HepG2 (cell line): ENCODE data around the gene NTMT1. TPM values are rescaled to one million over a fixed set of nuclear protein-coding genes. Genes with fewer than 3 reads are reported as not detected.

Experiments used
- ATAC-seq: fragments of 200-7000 bp; cut with Tn5 transposase; 3 replicates; pipeline ENCODE4 v1.9.1; 2020; ENCODE audit warnings: mild to moderate bottlenecking, moderate library complexity
- BruUV-seq: library from RNA; stranded (reverse); fragments of 400-500 nt; replicated peaks from 2 replicates; lab custom pipeline; 2021; lab: Mats Ljungman, UMichigan
- CTCF ChIA-PET: fragments of 300-600 bp; formaldehyde crosslinking; extraction: SDS; loops from one replicate; lab custom pipeline; 2021; ENCODE audit warnings: low total read pairs, inconsistent platforms, low intra/inter-chr PET ratio; lab: Yijun Ruan, JAX
- POLR2A ChIA-PET: fragments of 350-600 bp; sonication (Branson Sonifier 250); formaldehyde crosslinking; loops from one replicate; lab custom pipeline; 2020; ENCODE audit warnings: antibody characterized with exemption, inconsistent platforms; lab: Yijun Ruan, JAX
- DNase-seq: peaks from one replicate; pipeline ENCODE4 v3.0.0-alpha.2; 2015; ENCODE audit warnings: low spot score
- FAIRE-seq: peaks from 3 replicates; lab custom pipeline; 2011; peaks lifted over from hg19 to GRCh38; lab: Jason Lieb, UNC
- H2AFZ ChIP-seq: one replicate; pipeline ENCODE4 v1.6.1; 2011; ENCODE audit warnings: low read length, inconsistent platforms
- H3K27ac ChIP-seq: fragments of 300-600 bp; 3 replicates; pipeline ENCODE4 v1.8.0; 2011; ENCODE audit warnings: mixed run types, mild to moderate bottlenecking, mixed read lengths, low read length, inconsistent platforms; ENCODE audit not compliant: insufficient read depth; ENCODE audit errors: extremely low read length
- H3K27me3 ChIP-seq, 2 experiments: fragments of 200-600 bp in 1 of 2; 2 replicates in 1 of 2; 3 replicates in 1 of 2; pipeline versions ENCODE4 v1.6.0 to v1.8.0; 2011; ENCODE audit warnings: low read length in 2 of 2, mild to moderate bottlenecking in 2 of 2, moderate library complexity in 2 of 2, inconsistent platforms in 1 of 2; ENCODE audit not compliant: insufficient read depth in 2 of 2, control insufficient read depth in 1 of 2
- H3K36me3 ChIP-seq, 2 experiments: fragments of 200-600 bp in 1 of 2; replicated peaks in 1 of 2; 2 replicates in 1 of 2; 3 replicates in 1 of 2; pipeline versions ENCODE4 v1.5.1 to v1.8.0; 2011; ENCODE audit warnings: low read length in 2 of 2, inconsistent platforms in 1 of 2; ENCODE audit not compliant: insufficient read depth in 2 of 2, control insufficient read depth in 1 of 2
- H3K4me1 ChIP-seq: 2 replicates; pipeline ENCODE4 v1.5.1; 2012; ENCODE audit warnings: low read length, inconsistent platforms; ENCODE audit not compliant: insufficient read depth
- H3K4me2 ChIP-seq: 2 replicates; pipeline ENCODE4 v1.6.0; 2011; ENCODE audit warnings: low read depth, low read length, inconsistent platforms
- H3K4me3 ChIP-seq, 3 experiments: fragments of 200-600 bp in 1 of 3; sonication (generic), shearing (Covaris generic) in 1 of 3; replicated peaks in 1 of 3; 2 replicates each; pipeline ENCODE4 v1.5.1; 2011 to 2016; ENCODE audit warnings: low read length in 3 of 3, inconsistent platforms in 2 of 3, low read depth in 2 of 3, mild to moderate bottlenecking in 2 of 3, control low read depth in 1 of 3, mixed read lengths in 1 of 3; ENCODE audit not compliant: insufficient read depth in 1 of 3
- H3K79me2 ChIP-seq: one replicate; pipeline ENCODE4 v1.6.1; 2011; ENCODE audit warnings: low read length, inconsistent platforms; ENCODE audit not compliant: insufficient read depth
- H3K9ac ChIP-seq: 2 replicates; pipeline ENCODE4 v1.6.0; 2011; ENCODE audit warnings: mild to moderate bottlenecking, low read depth, low read length, inconsistent platforms; ENCODE audit not compliant: insufficient read depth
- H3K9me3 ChIP-seq: 2 replicates; pipeline ENCODE4 v1.5.1; 2012; ENCODE audit warnings: mild to moderate bottlenecking, low read length
- H4K20me1 ChIP-seq: 2 replicates; pipeline ENCODE4 v1.6.0; 2011; ENCODE audit warnings: inconsistent platforms, mild to moderate bottlenecking, low read length, moderate library complexity; ENCODE audit not compliant: insufficient read depth
- CBFB ChIP-seq: sonication (generic); formaldehyde crosslinking; IDR thresholded peaks from 2 replicates; pipeline ENCODE4 v1.4.0; 2020; ENCODE audit warnings: missing genetic modification reagents
- CBX2 ChIP-seq, 2 experiments: fragments of 200-600 bp in 1 of 2; sonication (generic); formaldehyde crosslinking in 1 of 2; IDR thresholded peaks; 2 replicates each; pipeline versions ENCODE4 v1.7.0 to v1.8.1; 2018 to 2022; ENCODE audit warnings: low read depth in 2 of 2, low read length in 1 of 2, mild to moderate bottlenecking in 1 of 2, missing genetic modification reagents in 1 of 2
- CCAR2 ChIP-seq: fragments of 200-400 bp; formaldehyde crosslinking; optimal IDR thresholded peaks from 2 replicates; pipeline ENCODE3; 2018; ENCODE audit warnings: low read depth, mild to moderate bottlenecking, low read length, moderate library complexity
- CTCF ChIP-seq: sonication (generic); formaldehyde crosslinking; IDR thresholded peaks from 2 replicates; pipeline ENCODE4 v1.5.0; 2020; ENCODE audit warnings: mild to moderate bottlenecking, missing genetic modification reagents, moderate library complexity
- DNMT1 ChIP-seq: sonication (generic); formaldehyde crosslinking; IDR thresholded peaks from 2 replicates; pipeline ENCODE4 v1.5.1; 2020; ENCODE audit warnings: mild to moderate bottlenecking, missing genetic modification reagents
- EED ChIP-seq: sonication (generic); formaldehyde crosslinking; IDR thresholded peaks from 2 replicates; pipeline ENCODE4 v1.5.0; 2020; ENCODE audit warnings: mild to moderate bottlenecking, missing genetic modification reagents
- EZH2 ChIP-seq: conservative IDR thresholded peaks from 2 replicates; pipeline ENCODE4 v1.6.1; 2012; ENCODE audit warnings: mild to moderate bottlenecking, low read depth, low read length, moderate library complexity
- FOXK1 ChIP-seq: sonication (generic); formaldehyde crosslinking; IDR thresholded peaks from 2 replicates; pipeline ENCODE4 v1.4.0; 2020; ENCODE audit warnings: low read depth, missing genetic modification reagents, borderline replicate concordance
- FOXO1 ChIP-seq: sonication (generic); formaldehyde crosslinking; IDR thresholded peaks from 2 replicates; pipeline ENCODE4 v1.4.0; 2020; ENCODE audit warnings: missing genetic modification reagents
- GATA4 ChIP-seq: sonication (generic); IDR thresholded peaks from 2 replicates; pipeline ENCODE4 v1.6.1; 2016; ENCODE audit warnings: antibody characterized with exemption, low read depth, borderline replicate concordance
- JDP2 ChIP-seq: sonication (generic); formaldehyde crosslinking; IDR thresholded peaks from 2 replicates; pipeline ENCODE4 v1.8.1; 2022; ENCODE audit warnings: missing genetic modification reagents, borderline replicate concordance
- KLF15 ChIP-seq: sonication (generic); formaldehyde crosslinking; IDR thresholded peaks from 2 replicates; pipeline ENCODE4 v1.8.1; 2023; ENCODE audit warnings: borderline replicate concordance, mild to moderate bottlenecking, inconsistent platforms, missing genetic modification reagents, mixed read lengths
- MYC ChIP-seq: sonication (generic); formaldehyde crosslinking; IDR thresholded peaks from 2 replicates; pipeline ENCODE4 v1.9.0; 2021; ENCODE audit warnings: missing genetic modification reagents, borderline replicate concordance
- STAG1 ChIP-seq: sonication (generic); formaldehyde crosslinking; IDR thresholded peaks from 2 replicates; pipeline ENCODE4 v1.4.0; 2020; ENCODE audit warnings: missing genetic modification reagents
- ZNF205 ChIP-seq: IDR thresholded peaks from 2 replicates; pipeline ENCODE4 v1.6.1; 2018; ENCODE audit warnings: missing biosample characterization, missing genetic modification reagents
- ZNF75D ChIP-seq: sonication (generic); formaldehyde crosslinking; IDR thresholded peaks from 2 replicates; pipeline ENCODE4 v1.8.1; 2023; ENCODE audit warnings: missing genetic modification reagents, mild to moderate bottlenecking, borderline replicate concordance
- WGBS: methylation state at CpG from one replicate; pipeline ENCODE4 v1.1.6; 2017; ENCODE audit warnings: low lambda C conversion rate; 5-methylcytosine and 5-hydroxymethylcytosine counted together
- in situ Hi-C: cut with HindIII; loops from 2 replicates; pipeline ENCODE4 v1.10.0; 2017; ENCODE audit warnings: low pct_unique_long_range_greater_than_20kb; ENCODE audit not compliant: extremely low pct_ligation_motif_present
- intact Hi-C: fragments of 100-400 bp; cut with micrococcal nuclease; formaldehyde crosslinking; loops from one replicate; pipeline ENCODE4 v1.10.0; 2022; ENCODE audit not compliant: unreplicated experiment
- polyA plus RNA-seq, 8 experiments: library from polyadenylated mRNA; depleted of rRNA in 3 of 8; stranded (reverse) in 7 of 8; unstranded in 1 of 8; fragments of >200 nt; fragmentation: Illumina TruSeq in 4 of 8; extraction: Trizol in 4 of 8; gene quantifications; 2 replicates each; pipeline versions ENCODE4 v1.2.1 to v1.2.3, GENCODE V29; 2011 to 2016; ENCODE audit warnings: low read depth in 4 of 8, missing spikeins in 1 of 8, mixed read lengths in 1 of 8; ENCODE audit not compliant: insufficient read depth in 1 of 8
- total RNA-seq, 5 experiments: library from RNA; depleted of rRNA; stranded (reverse); fragments of >200 nt; fragmentation: Illumina TruSeq; extraction: Trizol; gene quantifications; 2 replicates each; pipeline ENCODE4 v1.2.3, GENCODE V29; 2016; ENCODE audit warnings: low read depth in 1 of 5
- TF ChIP-seq, protein P1 (sequence below): sonication (generic); formaldehyde crosslinking; IDR thresholded peaks from 2 replicates; pipeline ENCODE4 v1.5.0; 2020; ENCODE audit warnings: missing genetic modification reagents
- TF ChIP-seq, protein P2 (sequence below): sonication (generic); formaldehyde crosslinking; IDR thresholded peaks from 2 replicates; pipeline ENCODE4 v1.5.0; 2020; ENCODE audit warnings: missing genetic modification reagents

NTMT1 gene
- total and polyA plus RNA-seq, 2 of the 13 experiments (the other 11 are each of a cell fraction or from before 2014, with no cell fraction given): 49.1 to 53.8 TPM

- Histone ChIP-seq H3K9ac (no peak overlapping the region), H3K27me3 (peaks cover 9 to 81% of the 10 kb centered on the region in 2 experiments), H3K79me2 (no peaks in the 10 kb centered on the region), H3K27ac (no peak overlapping the region), H3K9me3 (no peaks in the 10 kb centered on the region), H3K36me3 (no peaks in the 10 kb centered on the region), H3K4me1 (no peaks in the 10 kb centered on the region), H3K4me3 (no peak overlapping the region), H2AFZ (no peak overlapping the region), H4K20me1 (no peaks in the 10 kb centered on the region), H3K4me2 (no peak overlapping the region)
- in situ Hi-C loops: no loop called here
- POLR2A ChIA-PET: no interaction called here
- CTCF ChIA-PET: no interaction called here
- TF ChIP-seq CTCF (CRISPR knock-in tag) (peak; percentile 38; the same call in 1 of the 2 replicates), FOXK1 (no peak), STAG1 (peak; percentile 24; the same call in 1 of the 2 replicates), KLF15 (no peak), JDP2 (CRISPR knock-in tag) (no peak)
- WGBS: 9% methylated on average over 12 of the region's 12 CpGs
- intact Hi-C loops: no loop called here
- ATAC-seq (peak; percentile 72), DNase-seq (peak; percentile 15), FAIRE-seq (no peak)
- no TSS peak for BruUV-seq
Observed at GRCh38 chr9:129676975-129677374, 51.0 kb downstream of the NTMT1 start.

- H4K20me1 ChIP-seq: no peaks in the 10 kb centered on the region
- no peak for ATAC-seq
- intact Hi-C loops (no loop called here), in situ Hi-C loops (no loop called here)
- WGBS: 30% methylated on average over 9 of the region's 9 CpGs
- peaks cover 8 to 80% of the 10 kb centered on the region in 2 experiments for H3K27me3 ChIP-seq
- no peak overlapping the region for H3K27ac ChIP-seq
- ChIA-PET CTCF (no interaction called here), POLR2A (no interaction called here)
- no peaks in the 10 kb centered on the region for H3K79me2 ChIP-seq
- no peak overlapping the region for H3K4me2 ChIP-seq
- H3K9me3 ChIP-seq: no peaks in the 10 kb centered on the region
- H3K4me3 ChIP-seq: no peak overlapping the region
- no peak for FAIRE-seq
- H3K36me3 ChIP-seq: no peaks in the 10 kb centered on the region
- no TSS peak for BruUV-seq
- no peak overlapping the region for H2AFZ ChIP-seq
- H3K9ac ChIP-seq: no peak overlapping the region
- no peak for DNase-seq
- no peaks in the 10 kb centered on the region for H3K4me1 ChIP-seq
- no peak for TF ChIP-seq EED (CRISPR knock-in tag)
- TF ChIP-seq, protein P1, sequence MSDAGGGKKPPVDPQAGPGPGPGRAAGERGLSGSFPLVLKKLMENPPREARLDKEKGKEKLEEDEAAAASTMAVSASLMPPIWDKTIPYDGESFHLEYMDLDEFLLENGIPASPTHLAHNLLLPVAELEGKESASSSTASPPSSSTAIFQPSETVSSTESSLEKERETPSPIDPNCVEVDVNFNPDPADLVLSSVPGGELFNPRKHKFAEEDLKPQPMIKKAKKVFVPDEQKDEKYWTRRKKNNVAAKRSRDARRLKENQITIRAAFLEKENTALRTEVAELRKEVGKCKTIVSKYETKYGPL: no peak
- TF ChIP-seq CCAR2: no peak
- TF ChIP-seq MYC (CRISPR knock-in tag): no peak
- no peak for TF ChIP-seq ZNF205 (CRISPR knock-in tag)
- TF ChIP-seq EZH2: no peak
- TF ChIP-seq ZNF75D (CRISPR knock-in tag): no peak
- TF ChIP-seq CBFB (CRISPR knock-in tag): no peak
- TF ChIP-seq, protein P2, sequence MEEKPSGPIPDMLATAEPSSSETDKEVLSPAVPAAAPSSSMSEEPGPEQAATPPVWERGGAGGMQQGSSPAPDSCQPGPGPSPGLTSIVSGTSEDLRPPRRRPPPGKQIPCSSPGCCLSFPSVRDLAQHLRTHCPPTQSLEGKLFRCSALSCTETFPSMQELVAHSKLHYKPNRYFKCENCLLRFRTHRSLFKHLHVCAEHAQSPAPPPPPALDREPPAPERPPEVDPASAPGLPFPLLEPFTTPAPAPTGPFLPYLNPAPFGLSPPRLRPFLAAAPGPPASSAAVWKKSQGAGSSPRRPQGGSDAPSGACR (CRISPR knock-in tag): no peak
- no peak for TF ChIP-seq CBX2 (IDR thresholded peaks at IDR 0.05; ENCODE audit: low read depth, low read length)
- TF ChIP-seq CBX2 (CRISPR knock-in tag; IDR thresholded peaks at IDR 0.05; ENCODE audit: low read depth): no peak
- TF ChIP-seq GATA4: no peak
- TF ChIP-seq FOXO1: no peak
- TF ChIP-seq DNMT1 (CRISPR knock-in tag): no peak
Observed at GRCh38 chr9:129677456-129677855, 51.5 kb downstream of the NTMT1 start.
